GM12872 (cell line): ENCODE measurements around the gene METTL25B.

Source experiments
- CTCF ChIP-seq: IDR thresholded peaks from 3 replicates; pipeline ENCODE4 v1.5.1; 2011; ENCODE audit warnings: low read depth, mild to moderate bottlenecking, low read length, moderate library complexity; ENCODE audit not compliant: insufficient read depth

The METTL25B gene

GRCh38 chr1:156765666-156766065 lies 37.4 kb downstream of the METTL25B start:
- TF ChIP-seq CTCF = no peak

GRCh38 chr1:156766298-156767100 lies 38.2 kb downstream of the METTL25B start:
- TF ChIP-seq CTCF = no peak

GRCh38 chr1:156767101-156767878 lies 39.0 kb downstream of the METTL25B start, which contains the start of gene PRCC:
TSS of gene PRCC (plus strand) at chr1:156767535. CDS start at chr1:156767772, 237 bp downstream.
- no peak for TF ChIP-seq CTCF

GRCh38 chr1:156767879-156768604 lies 39.8 kb downstream of the METTL25B start:
- no peak for TF ChIP-seq CTCF

GRCh38 chr1:156768610-156769295 lies 40.5 kb downstream of the METTL25B start:
- no peak for TF ChIP-seq CTCF

GRCh38 chr1:156772222-156772621 lies 44.0 kb downstream of the METTL25B start:
- no peak for TF ChIP-seq CTCF
